GM18507 (cell line): Measurements from ENCODE around the gene PLSCR1.
"Not testable (repeated sequence)": the region's sequence is repeated elsewhere in the genome, so short reads cannot be mapped to it uniquely, and the experiment has no call there.

Source experiments
- DNase-seq: peaks from one replicate; pipeline ENCODE4 v3.0.0; 2011; ENCODE audit warnings: low read depth; ENCODE audit not compliant: insufficient read length; ENCODE audit errors: extremely low spot score
- FAIRE-seq: peaks from 2 replicates; lab custom pipeline; 2011; peaks lifted over from hg19 to GRCh38; lab: Jason Lieb, UNC

The PLSCR1 gene

DNA sequence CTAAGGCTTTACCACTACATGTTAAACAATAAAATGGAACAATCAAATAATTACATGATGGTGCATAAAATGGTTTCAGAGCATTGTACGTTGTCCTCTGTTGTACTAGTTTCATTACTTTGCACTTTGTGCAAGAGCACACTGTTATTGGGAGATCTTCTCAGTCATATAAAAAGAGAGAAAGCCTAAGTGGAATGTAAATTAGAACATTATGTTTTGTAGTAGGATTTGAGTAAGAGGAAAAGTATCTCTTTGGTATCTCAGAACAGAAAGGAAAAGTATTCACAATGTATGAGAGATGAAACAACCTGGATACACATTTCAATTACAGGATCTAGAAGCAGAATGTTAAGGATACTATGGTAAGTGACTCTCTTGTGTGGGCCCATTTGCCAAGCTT, 48.2 kb downstream of the PLSCR1 start:
- DNase-seq (no peak), FAIRE-seq (peak; percentile 29)

DNA sequence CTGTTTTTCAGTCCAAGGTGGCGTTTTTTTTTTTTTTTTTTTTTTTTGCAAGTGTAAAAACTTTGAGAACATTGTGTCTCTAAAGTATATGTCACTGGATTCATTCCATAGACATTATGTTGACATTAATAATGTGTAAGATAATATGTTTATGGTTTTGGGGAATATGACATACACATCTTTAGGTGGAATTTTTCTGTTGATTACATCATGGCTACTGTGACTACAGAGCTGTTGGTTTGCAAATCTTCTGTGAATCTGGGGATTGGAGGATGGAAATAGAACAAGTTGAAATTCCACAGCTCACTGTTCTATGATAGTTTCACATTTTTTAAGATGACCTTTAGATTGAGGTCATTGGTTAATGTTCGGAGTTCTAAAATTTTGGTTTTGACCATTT, 50.6 kb downstream of the PLSCR1 start:
- no peak for DNase-seq
- FAIRE-seq: no peak

DNA sequence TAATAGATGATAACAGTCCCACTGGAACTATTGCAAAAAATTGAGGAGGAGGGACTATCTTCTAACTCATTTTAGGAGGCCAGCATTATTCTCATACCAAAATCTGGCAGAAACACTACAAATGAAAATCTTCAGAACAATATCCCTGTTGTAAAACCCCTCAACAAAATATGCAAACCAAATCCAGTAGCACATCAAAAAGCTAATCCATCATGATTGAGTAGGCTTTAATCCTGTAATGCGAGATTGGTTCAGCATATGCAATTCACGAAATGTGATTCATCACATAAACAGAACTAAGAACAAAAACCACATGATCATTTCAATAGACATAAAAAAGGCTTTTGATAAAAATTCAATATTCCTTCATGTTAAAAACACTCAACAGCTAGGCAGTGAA, 51.2 kb downstream of the PLSCR1 start:
- no peak for DNase-seq
- FAIRE-seq: no peak

DNA sequence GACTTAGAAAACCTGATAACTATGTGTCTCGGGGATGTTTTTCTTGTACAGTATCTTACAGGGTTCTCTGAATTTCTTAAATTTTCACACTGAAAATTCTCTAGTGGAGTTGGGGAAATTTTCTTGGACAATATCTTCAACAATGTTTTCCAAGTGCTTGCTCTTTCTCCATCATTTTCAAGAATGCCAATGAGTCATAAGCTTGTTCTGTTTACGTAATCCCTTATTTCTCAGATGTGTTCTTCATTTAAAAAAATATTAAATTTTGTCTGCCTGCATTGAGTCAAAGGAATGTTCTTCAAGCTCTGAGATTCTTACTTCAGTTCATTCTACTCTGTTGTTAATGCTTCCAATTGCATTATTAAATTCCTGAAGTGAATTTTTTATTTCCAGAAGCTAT, 53.1 kb downstream of the PLSCR1 start:
- DNase-seq (no peak), FAIRE-seq (no peak)

DNA sequence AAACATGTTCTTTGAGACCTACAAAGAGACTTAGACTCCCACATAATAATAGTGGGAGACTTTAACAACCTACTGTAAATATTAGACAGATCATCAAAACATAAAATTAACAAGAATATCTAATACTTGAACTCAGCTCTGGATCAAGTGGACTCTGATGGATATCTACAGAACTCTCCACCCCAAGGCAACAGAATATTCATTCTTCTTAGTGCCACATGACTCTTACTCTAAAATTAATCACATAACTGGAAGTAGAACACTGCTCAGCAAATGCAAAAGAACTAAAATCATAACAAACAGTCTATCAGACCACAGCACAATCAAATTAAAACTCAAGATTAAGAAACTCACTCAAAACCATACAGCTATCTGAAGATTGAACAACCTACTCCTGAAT, 59.1 kb downstream of the PLSCR1 start:
- FAIRE-seq (no peak), DNase-seq (no peak)

DNA sequence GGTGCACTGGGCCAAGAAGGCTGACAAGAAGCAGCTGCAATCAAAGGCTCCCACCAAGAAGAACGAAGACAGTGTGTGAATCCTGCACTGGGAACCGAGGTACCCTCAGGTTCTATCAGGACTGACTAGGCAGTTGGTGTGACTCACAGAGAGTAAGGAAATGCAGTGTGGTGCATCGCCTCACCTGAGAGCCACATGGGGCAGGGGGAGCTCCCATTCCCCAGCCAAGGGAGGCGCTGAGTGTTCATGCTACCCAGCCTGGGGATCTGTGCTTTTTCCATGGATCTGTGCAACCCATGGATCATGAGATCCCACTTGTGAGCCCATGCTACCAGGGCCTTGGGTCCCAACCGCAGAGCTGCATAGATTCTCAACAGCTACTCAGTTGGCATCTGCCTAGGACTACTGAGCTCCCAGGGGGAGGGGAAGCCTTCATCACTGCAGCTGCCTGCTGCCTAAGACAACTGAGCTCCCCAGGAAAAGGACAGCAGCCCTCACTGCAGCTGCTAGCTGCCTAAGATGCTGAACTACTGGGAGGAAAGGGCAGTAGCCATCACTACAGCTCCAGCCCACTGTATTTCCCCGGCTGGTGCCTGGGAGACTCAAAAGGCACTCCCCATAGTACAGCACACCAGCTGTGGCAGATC, 68.2 kb downstream of the PLSCR1 start:
- DNase-seq: no peak
- FAIRE-seq: no peak

DNA sequence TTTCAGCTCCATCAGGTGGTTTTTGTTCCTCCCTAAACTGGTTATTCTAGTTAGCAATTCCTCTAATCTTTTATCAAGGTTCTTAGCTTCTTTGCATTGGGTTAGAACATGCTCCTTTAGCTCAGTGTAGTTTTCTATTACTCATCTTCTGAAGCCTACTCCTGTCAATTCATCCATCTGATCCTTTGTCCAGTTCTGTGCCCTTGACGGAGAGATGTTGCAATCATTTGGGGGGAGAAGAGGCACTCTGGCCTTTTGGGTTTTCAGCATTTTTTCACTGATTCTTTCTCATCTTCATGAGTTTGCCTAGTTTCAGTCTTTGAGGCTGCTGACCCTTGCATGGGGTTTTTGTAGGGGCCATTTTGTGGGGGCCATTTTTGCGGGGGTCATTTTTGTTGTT, 69.4 kb downstream of the PLSCR1 start:
- FAIRE-seq, DNase-seq: not testable (repeated sequence)

DNA sequence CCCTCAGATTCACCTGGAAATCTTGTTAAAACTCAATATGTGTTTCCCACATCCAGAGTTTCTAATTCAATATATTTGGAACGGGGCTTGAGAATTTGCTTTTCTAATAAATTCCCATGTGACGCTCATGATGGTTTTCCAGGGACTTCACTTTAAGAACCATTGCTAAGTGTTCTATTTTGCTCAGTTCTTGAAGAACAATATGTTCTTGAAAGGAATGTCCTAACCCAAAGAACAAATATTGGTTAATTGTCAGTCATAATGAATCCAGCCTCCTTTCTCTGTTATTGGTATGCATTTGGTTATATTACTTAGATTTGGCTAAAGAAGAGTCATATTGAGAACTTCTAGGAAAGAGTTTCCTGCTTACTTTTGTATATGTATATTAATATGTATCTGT, 70.7 kb downstream of the PLSCR1 start:
- DNase-seq (no peak), FAIRE-seq (no peak)

DNA sequence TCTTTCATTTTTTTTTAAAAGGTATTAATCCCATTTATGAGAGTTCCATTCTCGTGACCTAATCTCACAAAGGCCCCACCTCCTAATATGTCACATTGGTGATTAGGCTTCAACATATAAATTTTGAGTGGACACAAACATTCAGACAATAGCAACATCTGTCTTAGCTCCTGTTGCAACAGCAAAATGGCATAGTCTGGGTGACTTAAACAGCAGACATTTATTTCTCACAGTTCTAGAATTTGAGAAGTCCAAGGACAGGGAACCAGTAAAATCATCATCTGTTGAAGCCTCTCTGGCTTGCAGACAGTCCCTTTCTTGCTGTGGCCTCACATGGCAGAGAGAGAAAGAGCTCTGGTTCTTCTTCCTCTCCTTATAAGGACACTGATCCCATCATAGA, 71.8 kb downstream of the PLSCR1 start:
- DNase-seq: no peak
- no peak for FAIRE-seq

DNA sequence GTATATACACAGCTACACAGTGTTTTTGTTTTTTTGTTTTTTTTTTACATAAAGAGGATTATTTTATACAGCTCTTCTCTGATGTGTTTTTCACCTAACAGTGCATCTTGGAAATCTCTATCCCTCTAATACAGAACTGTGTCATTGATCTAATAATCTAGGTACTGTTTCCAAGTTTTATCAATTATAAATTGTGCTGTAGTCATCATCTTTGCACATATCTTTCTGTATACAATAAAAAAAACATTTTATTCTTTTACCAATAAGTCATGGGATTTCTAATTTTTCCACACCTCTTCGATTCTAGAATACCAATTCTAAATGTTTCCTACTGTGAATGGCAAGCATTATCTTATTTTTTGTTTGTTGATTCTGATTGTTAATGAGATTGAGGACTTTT, 73.4 kb downstream of the PLSCR1 start:
- FAIRE-seq: no peak
- DNase-seq: no peak

DNA sequence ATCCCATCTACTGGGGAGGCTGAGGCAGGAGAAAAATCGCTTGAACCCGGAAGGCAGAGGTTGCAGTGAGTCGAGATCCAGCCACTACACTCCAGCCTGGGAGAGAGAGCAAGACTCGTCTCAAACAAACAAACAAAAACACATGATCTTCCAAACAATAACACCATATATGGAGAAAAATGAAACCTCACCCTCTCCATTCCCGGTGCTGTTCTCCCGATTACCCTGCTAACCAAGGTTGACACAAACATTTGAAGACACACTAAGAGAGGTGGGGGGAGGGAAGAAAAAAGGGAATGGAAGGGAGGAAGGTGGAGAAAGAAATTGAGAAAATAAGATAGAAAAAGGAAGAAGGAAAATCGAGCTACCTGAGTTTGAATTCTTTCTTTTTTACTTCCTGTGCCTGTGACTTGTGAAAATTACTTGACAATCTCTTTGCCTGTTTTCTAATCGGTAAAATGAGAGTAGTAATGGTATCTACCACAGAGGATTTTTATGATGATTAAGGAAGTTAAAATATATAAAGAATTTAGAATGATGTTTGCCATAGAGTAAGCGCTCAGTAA, 73.9 kb downstream of the PLSCR1 start:
- DNase-seq: no peak
- FAIRE-seq: no peak

DNA sequence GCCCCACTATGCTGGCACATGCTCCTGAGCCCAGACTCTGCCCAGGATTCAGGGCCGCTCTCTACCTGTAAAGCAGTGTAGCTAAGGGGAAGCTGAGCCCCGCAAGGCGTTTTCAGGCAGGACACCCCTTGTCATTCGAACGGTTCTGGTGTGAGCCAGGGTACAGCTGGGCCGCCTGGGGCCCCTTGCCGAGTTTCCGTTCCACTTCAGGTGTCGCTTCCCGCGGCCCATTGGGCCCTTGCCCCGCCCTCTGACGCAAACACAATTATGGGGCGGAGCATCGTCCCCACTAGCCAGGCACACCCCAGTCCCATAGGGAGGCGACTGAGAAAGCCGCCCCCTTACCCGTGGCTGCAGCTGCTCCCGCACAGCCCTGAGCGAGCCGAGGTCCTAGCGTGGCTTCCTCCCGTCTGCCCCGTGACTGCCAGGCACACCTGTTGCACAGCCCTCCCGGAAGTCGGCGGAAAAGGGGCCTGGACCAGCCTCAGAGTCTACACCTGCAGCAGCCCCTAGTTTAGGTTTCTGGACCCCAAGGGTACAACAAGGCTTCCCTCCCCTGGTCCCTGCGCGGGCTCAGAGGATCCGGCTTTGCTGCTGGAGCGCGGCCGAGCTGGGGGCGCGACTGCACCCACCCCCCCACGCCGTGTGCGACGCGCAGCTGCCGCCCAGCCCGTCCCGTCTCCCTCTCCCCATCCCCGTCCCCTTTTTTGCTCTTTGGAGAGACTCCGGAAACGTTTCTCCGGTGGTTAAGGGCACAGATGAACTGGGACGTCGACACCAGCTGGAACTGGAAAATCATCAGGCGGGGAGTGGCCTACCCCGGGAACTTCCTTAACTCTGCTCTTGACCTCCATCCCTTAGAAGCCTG, 75.0 kb downstream of the PLSCR1 start, which contains the start of gene PLSCR2:
PLSCR2 (minus strand) TSS at position 412 of the 868 bp plus-strand sequence. CDS start 9,657 bp downstream, outside the sequence.
- peak; percentile 70 for FAIRE-seq

DNA sequence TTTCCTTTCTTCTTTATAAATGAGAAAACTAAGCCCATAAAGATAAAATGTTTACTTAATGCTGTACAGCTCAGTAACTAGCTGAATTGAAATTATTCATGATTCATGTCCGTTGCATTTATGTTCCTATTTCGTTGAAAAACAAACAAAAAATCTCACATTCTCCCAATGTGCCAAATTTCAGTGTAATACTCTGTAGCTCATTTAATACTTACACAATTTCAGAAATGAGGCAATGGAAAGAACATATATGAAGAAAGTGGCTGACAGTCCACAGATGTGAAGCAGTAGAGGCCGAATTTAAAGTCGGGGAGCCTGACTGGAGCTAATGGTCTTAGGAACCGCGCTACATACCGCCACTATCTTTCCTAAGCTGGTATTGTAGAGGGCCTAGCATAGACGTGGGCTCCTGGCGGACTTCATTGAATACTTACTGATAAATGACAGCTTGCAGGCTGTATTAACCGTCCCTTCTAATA, 75.7 kb downstream of the PLSCR1 start:
- FAIRE-seq (no peak), DNase-seq (no peak)

More for the DNA sequence above, 75.0 kb downstream of the PLSCR1 start, which contains the start of gene PLSCR2:
- DNase-seq: peak; percentile 44

DNA sequence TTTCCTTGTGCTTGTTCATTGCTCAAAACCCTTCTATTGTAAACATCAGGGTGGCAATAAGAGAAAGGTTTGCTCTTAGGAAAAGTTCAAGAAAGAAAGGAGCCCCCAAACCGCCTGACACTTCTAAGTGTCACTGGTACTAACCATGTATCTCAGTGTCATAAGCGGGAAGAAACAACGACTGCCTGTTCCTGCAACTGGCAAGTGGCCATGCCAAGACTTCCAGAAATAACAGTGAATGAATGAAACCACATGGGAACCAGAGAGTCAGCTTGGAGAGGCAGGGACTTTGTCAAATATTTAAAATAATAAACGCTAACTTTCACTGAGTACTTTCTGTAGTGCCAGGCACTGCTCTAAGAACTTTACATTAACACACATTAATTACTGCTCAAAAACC, 76.2 kb downstream of the PLSCR1 start:
- FAIRE-seq (no peak), DNase-seq (no peak)

DNA sequence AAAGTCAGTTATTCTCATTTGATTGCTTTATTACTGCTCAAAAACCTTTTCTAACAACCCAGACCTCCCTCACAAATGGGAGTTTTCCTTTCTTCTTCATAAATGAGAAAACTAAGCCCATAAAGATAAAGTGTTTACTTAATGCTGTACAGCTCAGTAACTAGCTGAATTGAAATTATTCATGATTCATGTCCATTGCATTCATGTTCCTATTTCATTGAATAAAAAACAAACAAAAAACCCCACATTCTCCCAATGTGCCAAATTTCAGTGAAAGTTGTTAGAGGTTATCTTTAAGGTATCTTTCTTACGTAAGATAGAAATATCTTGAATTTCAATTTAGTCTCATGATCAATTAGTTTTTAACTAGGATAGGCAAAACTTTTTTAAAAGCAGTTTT, 77.8 kb downstream of the PLSCR1 start:
- DNase-seq: no peak
- peak; percentile 15 for FAIRE-seq

DNA sequence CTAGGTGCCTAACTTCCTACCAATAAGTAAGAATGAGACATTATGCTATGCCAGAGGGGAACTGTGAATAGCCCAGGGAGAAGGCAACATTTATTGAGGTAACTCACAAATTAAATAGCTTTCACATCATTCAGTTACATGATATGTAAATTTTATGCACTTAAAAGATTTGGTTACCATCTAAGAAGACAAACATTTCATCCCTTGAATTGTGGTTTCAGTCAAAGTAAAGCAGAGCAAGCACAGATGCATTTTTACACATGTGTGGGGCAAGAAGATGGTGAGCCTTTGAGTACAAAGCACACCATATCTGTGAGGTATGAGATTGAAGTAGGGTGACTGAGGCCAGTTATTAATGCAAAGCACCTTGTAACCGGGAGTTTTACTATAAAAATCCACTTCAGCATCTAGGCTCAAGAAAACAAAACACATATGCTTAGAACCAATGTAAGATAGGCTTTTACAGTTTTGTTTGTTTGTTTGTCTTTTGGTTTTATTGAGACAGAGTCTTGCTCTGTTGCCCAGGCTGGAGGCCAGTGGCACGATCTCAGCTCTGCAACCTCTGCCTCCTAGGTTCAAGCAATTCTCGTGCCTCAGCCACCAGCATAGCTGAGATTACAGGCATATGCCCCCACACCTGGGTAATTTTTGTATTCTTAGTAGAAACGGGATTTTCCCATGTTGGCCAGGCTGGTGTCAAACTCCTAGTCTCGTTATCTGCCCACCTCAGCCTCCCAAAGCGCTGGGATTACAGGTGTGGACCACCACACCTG, 78.5 kb downstream of the PLSCR1 start:
- no peak for FAIRE-seq

More for the DNA sequence above, 78.5 kb downstream of the PLSCR1 start:
- no peak for DNase-seq
